K562 (cell line): ENCODE data around the gene ARHGEF12. TPM values are rescaled to one million over a fixed set of nuclear protein-coding genes. Genes with fewer than 3 reads are reported as not detected.

Experiments
- ATAC-seq: fragments of 200-7000 bp; cut with Tn5 transposase; 3 replicates; pipeline ENCODE4 v1.9.1; 2020; ENCODE audit warnings: moderate library complexity
- BruUV-seq: library from RNA; stranded (reverse); fragments of 400-500 nt; replicated peaks from 2 replicates; lab custom pipeline; 2021; lab: Mats Ljungman, UMichigan
- CTCF ChIA-PET: fragments of 300-600 bp; formaldehyde crosslinking; extraction: SDS; loops from one replicate; lab custom pipeline; 2021; ENCODE audit warnings: low intra/inter-chr PET ratio; lab: Yijun Ruan, JAX
- POLR2A ChIA-PET: fragments of 300-600, 350-650 bp; sonication (Branson Sonifier 250); formaldehyde crosslinking; extraction: SDS; loops from one replicate; lab custom pipeline; 2021; ENCODE audit warnings: antibody characterized with exemption, inconsistent platforms; lab: Yijun Ruan, JAX
- DNase-seq, 4 experiments: peaks; one replicate each; pipeline versions ENCODE4 v3.0.0 to v3.0.0-alpha.2; 2011 to 2018; ENCODE audit warnings: low spot score in 3 of 4, mixed read lengths in 3 of 4; ENCODE audit errors: extremely low read depth in 1 of 4
- FAIRE-seq: peaks from 2 replicates; lab custom pipeline; 2011; peaks lifted over from hg19 to GRCh38; lab: Jason Lieb, UNC
- H2AFZ ChIP-seq: 2 replicates; pipeline ENCODE4 v1.6.0; 2011; ENCODE audit warnings: low read depth, low read length, control low read depth, inconsistent platforms
- H3K27ac ChIP-seq: fragments of 200-600 bp; 3 replicates; pipeline ENCODE4 v1.8.0; 2011; ENCODE audit warnings: low read depth, mild to moderate bottlenecking, control low read depth, inconsistent platforms, low read length, moderate library complexity, mixed read lengths; ENCODE audit errors: extremely low read depth
- H3K27me3 ChIP-seq, 2 experiments: fragments of 300-600 bp in 1 of 2; 2 replicates in 1 of 2; 3 replicates in 1 of 2; pipeline versions ENCODE4 v1.6.0 to v1.8.0; 2011; ENCODE audit warnings: inconsistent platforms in 2 of 2, low read length in 2 of 2, mild to moderate bottlenecking in 1 of 2, mixed read lengths in 1 of 2, moderate library complexity in 1 of 2; ENCODE audit not compliant: control insufficient read depth in 2 of 2, insufficient read depth in 2 of 2
- H3K36me3 ChIP-seq: fragments of 300-600 bp; 3 replicates; pipeline ENCODE4 v1.8.0; 2011; ENCODE audit warnings: mild to moderate bottlenecking, low read length, inconsistent platforms; ENCODE audit not compliant: control insufficient read depth, insufficient read depth
- H3K4me1 ChIP-seq, 2 experiments: fragments of 200-600 bp in 1 of 2; replicated peaks in 1 of 2; 2 replicates in 1 of 2; 3 replicates in 1 of 2; pipeline versions ENCODE4 v1.5.1 to v1.8.0; 2011; ENCODE audit warnings: inconsistent platforms in 2 of 2, low read length in 2 of 2, mild to moderate bottlenecking in 1 of 2, mixed read lengths in 1 of 2, moderate library complexity in 1 of 2; ENCODE audit not compliant: control insufficient read depth in 2 of 2, insufficient read depth in 2 of 2
- H3K4me2 ChIP-seq: 2 replicates; pipeline ENCODE4 v1.6.1; 2011; ENCODE audit warnings: low read length, control low read depth, inconsistent platforms, mixed read lengths; ENCODE audit not compliant: insufficient read depth
- H3K4me3 ChIP-seq: fragments of 200-600 bp; sonication (generic), shearing (Covaris generic); 2 replicates; pipeline ENCODE4 v1.5.1; 2016; ENCODE audit warnings: control low read depth, inconsistent platforms
- H3K79me2 ChIP-seq: fragments of 200-600 bp; 3 replicates; pipeline ENCODE4 v1.8.0; 2011; ENCODE audit warnings: low read length, inconsistent platforms; ENCODE audit not compliant: control insufficient read depth, insufficient read depth
- H3K9ac ChIP-seq, 2 experiments: 2 replicates each; pipeline versions ENCODE4 v1.6.0 to v1.6.1; 2011; ENCODE audit warnings: low read depth in 2 of 2, low read length in 2 of 2, control low read depth in 1 of 2, inconsistent platforms in 1 of 2, mild to moderate bottlenecking in 1 of 2, mixed read lengths in 1 of 2; ENCODE audit not compliant: insufficient read depth in 1 of 2
- H3K9me1 ChIP-seq: one replicate; pipeline ENCODE4 v1.6.0; 2011; ENCODE audit warnings: inconsistent platforms, mild to moderate bottlenecking, low read length, moderate library complexity; ENCODE audit not compliant: control insufficient read depth, insufficient read depth
- H3K9me3 ChIP-seq: replicated peaks from 2 replicates; pipeline ENCODE4 v1.5.1; 2011; ENCODE audit warnings: low read depth, low read length, inconsistent platforms; ENCODE audit not compliant: control insufficient read depth, insufficient read depth
- H4K20me1 ChIP-seq: replicated peaks from 2 replicates; pipeline ENCODE4 v1.6.1; 2011; ENCODE audit warnings: low read length, inconsistent platforms, mixed read lengths; ENCODE audit not compliant: control insufficient read depth, insufficient read depth
- ASH1L ChIP-seq: fragments of 450-650 bp; IDR thresholded peaks from 2 replicates; pipeline ENCODE4 v1.6.1; 2018; ENCODE audit warnings: borderline replicate concordance, mild to moderate bottlenecking, low read depth; ENCODE audit not compliant: partially characterized antibody
- ERF ChIP-seq: fragments of 450-650 bp; formaldehyde crosslinking; IDR thresholded peaks from 2 replicates; pipeline ENCODE4 v1.4.0; 2020; ENCODE audit warnings: mild to moderate bottlenecking, mixed read lengths
- HOXB6 ChIP-seq: fragments of 250-450 bp; sonication (Bioruptor Pico); IDR thresholded peaks from 2 replicates; pipeline ENCODE4 v1.5.1; 2022; ENCODE audit warnings: mild to moderate bottlenecking, borderline replicate concordance
- ZNF431 ChIP-seq: sonication (generic); formaldehyde crosslinking; IDR thresholded peaks from 2 replicates; pipeline ENCODE4 v1.8.0; 2022; ENCODE audit warnings: mild to moderate bottlenecking, missing genetic modification reagents
- WGBS: fragments of 100-300 bp; shearing (Covaris generic); methylation state at CpG from one replicate; pipeline ENCODE4 v1.1.6; 2016; ENCODE audit warnings: low coverage, mixed read lengths; ENCODE audit not compliant: insufficient coverage; ENCODE audit errors: missing lambda C conversion rate; 5-methylcytosine and 5-hydroxymethylcytosine counted together
- in situ Hi-C: fragments of 300-500 bp; cut with MboI; formaldehyde crosslinking; loops from 4 replicates; pipeline ENCODE4 v1.15.0; 2018; ENCODE audit warnings: inconsistent platforms, mixed read lengths
- intact Hi-C: fragments of 100-400 bp; cut with micrococcal nuclease; formaldehyde crosslinking; loops from 2 replicates; pipeline ENCODE4 v1.14.2; 2022
- polyA plus RNA-seq, 8 experiments: library from polyadenylated mRNA; depleted of rRNA in 4 of 8; stranded (reverse) in 5 of 8; unstranded in 3 of 8; fragments of >200 nt; fragmentation: Nextera tagmentation in 2 of 8; fragmentation: Illumina TruSeq in 1 of 8; extraction: Ambion mirVana in 2 of 8; extraction: Trizol in 1 of 8; gene quantifications; 2 replicates each; pipeline versions ENCODE4 v1.2.1 to v1.2.3, GENCODE V29; 2011 to 2014; ENCODE audit warnings: inconsistent platforms in 1 of 8, missing spikeins in 1 of 8
- total RNA-seq, 7 experiments: library from RNA; depleted of rRNA in 6 of 7; stranded (reverse); fragments of >200 nt in 6 of 7; fragmentation: Illumina TruSeq in 2 of 7; extraction: Trizol in 2 of 7; gene quantifications; 2 replicates each; pipeline versions ENCODE4 v1.2.1 to v1.2.3, GENCODE V29; 2011 to 2021; ENCODE audit warnings: low replicate concordance in 1 of 7
- TF ChIP-seq, protein P1 (sequence below): fragments of 450-650 bp; IDR thresholded peaks from 2 replicates; pipeline ENCODE4 v1.6.1; 2018; ENCODE audit warnings: mild to moderate bottlenecking, low read depth; ENCODE audit not compliant: partially characterized antibody

Gene ARHGEF12
- total and polyA plus RNA-seq, 9 of the 15 experiments (the other 6 are each of a cell fraction or from before 2014, with no cell fraction given) = 3.5 to 51.7 (median 29.5) TPM

DNA sequence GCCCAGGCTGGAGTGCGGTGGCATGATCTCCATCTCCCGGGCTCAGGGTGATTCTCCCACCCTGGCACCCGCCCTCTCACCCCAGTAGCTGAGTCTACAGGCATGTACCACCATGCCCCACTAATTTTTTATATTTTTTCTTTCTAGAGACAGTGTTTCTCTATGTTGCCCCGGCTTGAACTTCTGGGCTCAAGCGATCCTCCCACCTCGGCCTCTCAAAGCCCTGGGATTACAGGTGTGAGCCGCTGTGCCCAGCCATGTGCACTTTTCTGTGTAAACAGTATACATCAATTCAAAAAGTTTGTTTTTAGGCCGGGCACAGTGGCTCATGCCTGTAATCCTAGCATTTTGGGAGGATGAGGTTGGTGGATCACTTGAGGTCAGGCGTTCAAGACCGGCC, 190.0 kb downstream of the ARHGEF12 start (continued):
- no peak for TF ChIP-seq HOXB6
- no peak for TF ChIP-seq ASH1L

DNA sequence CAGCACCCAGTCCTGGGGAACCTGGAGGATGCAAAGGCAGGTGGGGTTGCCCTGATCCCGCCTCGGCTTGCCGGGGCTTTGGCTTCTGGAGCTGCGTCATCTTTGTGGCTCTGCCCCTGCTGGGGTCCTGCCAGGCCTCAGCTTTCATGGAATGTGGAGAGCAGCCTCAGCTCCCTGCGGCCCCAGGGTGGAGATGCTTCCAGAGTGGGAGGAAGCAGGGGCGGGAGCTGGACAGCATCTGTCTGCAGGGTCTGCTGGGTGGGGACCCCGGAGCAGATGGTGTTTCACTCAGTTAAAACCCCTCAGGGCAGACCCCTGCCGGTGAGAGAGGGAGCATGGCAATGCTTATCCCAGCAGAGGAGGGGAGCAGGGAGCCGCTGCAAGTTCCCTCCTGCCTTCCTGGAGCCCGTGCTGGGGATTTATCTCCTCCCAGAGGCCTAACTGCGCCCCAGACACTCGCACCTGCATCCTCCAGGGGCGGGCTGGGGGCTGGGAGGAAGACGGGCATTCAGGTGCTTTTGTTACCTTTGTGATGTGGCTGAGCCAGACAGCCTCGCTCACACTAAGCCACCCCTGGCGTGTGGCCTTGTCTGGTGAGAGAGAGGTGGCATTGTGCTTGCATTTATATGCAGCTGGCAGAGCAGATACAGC, 191.0 kb downstream of the ARHGEF12 start:
- no peak for DNase-seq
- FAIRE-seq = no peak
- CTCF ChIA-PET = no interaction called here
- TF ChIP-seq, protein P1, sequence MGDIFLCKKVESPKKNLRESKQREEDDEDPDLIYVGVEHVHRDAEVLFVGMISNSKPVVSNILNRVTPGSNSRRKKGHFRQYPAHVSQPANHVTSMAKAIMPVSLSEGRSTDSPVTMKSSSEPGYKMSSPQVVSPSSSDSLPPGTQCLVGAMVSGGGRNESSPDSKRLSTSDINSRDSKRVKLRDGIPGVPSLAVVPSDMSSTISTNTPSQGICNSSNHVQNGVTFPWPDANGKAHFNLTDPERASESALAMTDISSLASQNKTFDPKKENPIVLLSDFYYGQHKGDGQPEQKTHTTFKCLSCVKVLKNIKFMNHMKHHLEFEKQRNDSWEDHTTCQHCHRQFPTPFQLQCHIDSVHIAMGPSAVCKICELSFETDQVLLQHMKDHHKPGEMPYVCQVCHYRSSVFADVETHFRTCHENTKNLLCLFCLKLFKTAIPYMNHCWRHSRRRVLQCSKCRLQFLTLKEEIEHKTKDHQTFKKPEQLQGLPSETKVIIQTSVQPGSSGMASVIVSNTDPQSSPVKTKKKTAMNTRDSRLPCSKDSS = no peak
- TF ChIP-seq ZNF431 (CRISPR knock-in tag) = no peak
- TF ChIP-seq ERF (CRISPR knock-in tag) = no peak
- intact Hi-C loops (no loop called here), in situ Hi-C loops (loop anchor here (10.0 kb wide), 1 partner anchor 1068 kb away; no protein-coding TSS in a partner anchor)
- Histone ChIP-seq H3K36me3 (no peaks in the 10 kb centered on the region), H3K9ac (no peak overlapping the region; a peak in 1 of 4 replicates), H3K4me1 (no peaks in the 10 kb centered on the region), H3K27me3 (peaks cover 42 to 89% of the 10 kb centered on the region in 2 experiments; a peak in 4 of 5 replicates), H3K79me2 (no peaks in the 10 kb centered on the region), H2AFZ (no peak overlapping the region), H4K20me1 (peaks cover 19% of the 10 kb centered on the region), H3K27ac (no peak overlapping the region), H3K9me1 (no peaks in the 10 kb centered on the region), H3K9me3 (no peaks in the 10 kb centered on the region), H3K4me3 (no peak overlapping the region), H3K4me2 (no peak overlapping the region)
- no peak for ATAC-seq
- BruUV-seq = no TSS peak
- 1% methylated on average over 14 of the region's 16 CpGs for WGBS
- POLR2A ChIA-PET = interaction anchor here (0.7 kb wide), 1 partner anchor 97 kb away, joined by 3 read pairs; no protein-coding TSS in a partner anchor
